ENCODE results near the gene MYRF.

Gene MYRF

DNA sequence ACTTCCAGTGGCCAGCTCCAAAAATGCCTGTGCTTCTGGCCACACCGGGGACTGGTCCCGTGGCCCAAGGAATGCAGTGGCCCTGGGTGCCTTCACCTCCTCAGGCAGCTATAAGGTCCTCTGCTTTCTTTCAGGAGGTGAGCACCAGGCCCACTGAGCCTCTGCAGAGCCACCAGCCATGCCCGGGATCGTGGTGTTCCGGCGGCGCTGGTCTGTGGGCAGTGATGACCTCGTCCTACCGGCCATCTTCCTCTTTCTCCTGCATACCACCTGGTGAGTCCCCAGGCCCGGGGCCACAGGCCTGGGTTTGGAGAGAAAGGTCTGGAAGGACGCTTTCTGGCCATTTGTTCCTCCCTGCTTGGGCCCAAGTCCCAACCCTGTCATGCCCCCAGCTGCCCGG lies 32.5 kb upstream of the MYRF start:
- no peaks in the 10 kb centered on the region; the same call in 1 of the 2 replicates for H3K4me1 ChIP-seq (ENCODE audit: control insufficient read depth, insufficient read depth, low read length)
- H3K27ac ChIP-seq (ENCODE audit: extremely low read depth, low read depth, low read length), result no peak overlapping the region
- CTCF ChIA-PET, result interaction anchor here (0.6 to 2.4 kb wide), 5 partner anchors 13 to 388 kb away, joined by 3 to 19 read pairs (median 6); no protein-coding TSS in a partner anchor
- POLR2A ChIA-PET, result interaction anchor here (2.5 kb wide), 1 partner anchor 13 kb away, joined by 16 read pairs; no protein-coding TSS in a partner anchor
- no peak overlapping the region for H3K4me3 ChIP-seq (ENCODE audit: low read depth, low read length)
- H3K36me3 ChIP-seq (ENCODE audit: control insufficient read depth in 2 of 2, insufficient read depth in 1 of 2, low read length in 2 of 2), result peaks cover 0 to 40% of the 10 kb centered on the region in 2 experiments; a peak in 1 of 3 replicates
- H3K9me3 ChIP-seq (ENCODE audit: control insufficient read depth, insufficient read depth, low read depth, low read length), result no peaks in the 10 kb centered on the region
- 0 out of 2 replicates have a peak, but pooled peaks have one; percentile 22 for TF ChIP-seq ZNF600 (tag by site-specific recombination; IDR thresholded peaks at IDR 0.05)
- TF ChIP-seq ZNF366 (tag by site-specific recombination; conservative IDR thresholded peaks at IDR 0.05), result no peak
- TF ChIP-seq, protein P1, sequence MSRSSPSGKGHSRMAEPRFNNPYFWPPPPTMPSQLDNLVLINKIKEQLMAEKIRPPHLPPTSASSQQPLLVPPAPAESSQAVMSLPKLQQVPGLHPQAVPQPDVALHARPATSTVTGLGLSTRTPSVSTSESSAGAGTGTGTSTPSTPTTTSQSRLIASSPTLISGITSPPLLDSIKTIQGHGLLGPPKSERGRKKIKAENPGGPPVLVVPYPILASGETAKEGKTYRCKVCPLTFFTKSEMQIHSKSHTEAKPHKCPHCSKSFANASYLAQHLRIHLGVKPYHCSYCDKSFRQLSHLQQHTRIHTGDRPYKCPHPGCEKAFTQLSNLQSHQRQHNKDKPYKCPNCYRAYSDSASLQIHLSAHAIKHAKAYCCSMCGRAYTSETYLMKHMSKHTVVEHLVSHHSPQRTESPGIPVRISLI (tag by site-specific recombination; IDR thresholded peaks at IDR 0.05), result no peak

DNA sequence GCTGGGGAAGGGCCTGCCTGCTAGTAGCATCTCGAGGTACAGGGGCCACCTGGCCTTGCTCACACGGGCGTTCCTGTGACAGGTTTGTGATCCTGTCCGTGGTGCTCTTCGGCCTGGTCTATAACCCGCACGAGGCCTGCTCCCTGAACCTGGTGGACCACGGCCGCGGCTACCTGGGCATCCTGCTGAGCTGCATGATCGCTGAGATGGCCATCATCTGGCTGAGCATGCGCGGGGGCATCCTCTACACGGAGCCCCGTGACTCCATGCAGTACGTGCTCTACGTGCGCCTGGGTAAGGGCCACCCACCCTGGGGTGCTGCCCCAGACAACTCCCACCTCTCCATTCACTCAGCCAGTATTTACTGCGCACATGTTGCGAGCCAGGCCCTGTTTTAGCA lies 31.8 kb upstream of the MYRF start:
- peaks cover 0 to 45% of the 10 kb centered on the region in 2 experiments; a peak in 1 of 3 replicates for H3K36me3 ChIP-seq (ENCODE audit: control insufficient read depth in 2 of 2, insufficient read depth in 1 of 2, low read length in 2 of 2)
- POLR2A ChIA-PET, result no interaction called here
- no peak overlapping the region for H3K4me3 ChIP-seq (ENCODE audit: low read depth, low read length)
- no peaks in the 10 kb centered on the region; the same call in 1 of the 2 replicates for H3K4me1 ChIP-seq (ENCODE audit: control insufficient read depth, insufficient read depth, low read length)
- no peak for TF ChIP-seq ZNF394 (tag by site-specific recombination; IDR thresholded peaks at IDR 0.05; ENCODE audit: borderline replicate concordance)
- TF ChIP-seq, protein P2, sequence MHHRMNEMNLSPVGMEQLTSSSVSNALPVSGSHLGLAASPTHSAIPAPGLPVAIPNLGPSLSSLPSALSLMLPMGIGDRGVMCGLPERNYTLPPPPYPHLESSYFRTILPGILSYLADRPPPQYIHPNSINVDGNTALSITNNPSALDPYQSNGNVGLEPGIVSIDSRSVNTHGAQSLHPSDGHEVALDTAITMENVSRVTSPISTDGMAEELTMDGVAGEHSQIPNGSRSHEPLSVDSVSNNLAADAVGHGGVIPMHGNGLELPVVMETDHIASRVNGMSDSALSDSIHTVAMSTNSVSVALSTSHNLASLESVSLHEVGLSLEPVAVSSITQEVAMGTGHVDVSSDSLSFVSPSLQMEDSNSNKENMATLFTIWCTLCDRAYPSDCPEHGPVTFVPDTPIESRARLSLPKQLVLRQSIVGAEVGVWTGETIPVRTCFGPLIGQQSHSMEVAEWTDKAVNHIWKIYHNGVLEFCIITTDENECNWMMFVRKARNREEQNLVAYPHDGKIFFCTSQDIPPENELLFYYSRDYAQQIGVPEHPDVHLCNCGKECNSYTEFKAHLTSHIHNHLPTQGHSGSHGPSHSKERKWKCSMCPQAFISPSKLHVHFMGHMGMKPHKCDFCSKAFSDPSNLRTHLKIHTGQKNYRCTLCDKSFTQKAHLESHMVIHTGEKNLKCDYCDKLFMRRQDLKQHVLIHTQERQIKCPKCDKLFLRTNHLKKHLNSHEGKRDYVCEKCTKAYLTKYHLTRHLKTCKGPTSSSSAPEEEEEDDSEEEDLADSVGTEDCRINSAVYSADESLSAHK (tag by site-specific recombination; IDR thresholded peaks at IDR 0.05), result no peak
- TF ChIP-seq FEZF1 (tag by site-specific recombination; IDR thresholded peaks at IDR 0.05), result no peak
- TF ChIP-seq, protein P3, sequence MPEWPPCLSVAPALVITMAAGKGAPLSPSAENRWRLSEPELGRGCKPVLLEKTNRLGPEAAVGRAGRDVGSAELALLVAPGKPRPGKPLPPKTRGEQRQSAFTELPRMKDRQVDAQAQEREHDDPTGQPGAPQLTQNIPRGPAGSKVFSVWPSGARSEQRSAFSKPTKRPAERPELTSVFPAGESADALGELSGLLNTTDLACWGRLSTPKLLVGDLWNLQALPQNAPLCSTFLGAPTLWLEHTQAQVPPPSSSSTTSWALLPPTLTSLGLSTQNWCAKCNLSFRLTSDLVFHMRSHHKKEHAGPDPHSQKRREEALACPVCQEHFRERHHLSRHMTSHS (tag by site-specific recombination; IDR thresholded peaks at IDR 0.05), result no peak
- TF ChIP-seq ZNF768 (tag by site-specific recombination; IDR thresholded peaks at IDR 0.05), result no peak
- TF ChIP-seq ZNF529 (tag by site-specific recombination; IDR thresholded peaks at IDR 0.05; ENCODE audit: insufficient replicate concordance), result no peak
- no peak for TF ChIP-seq ZSCAN23 (tag by site-specific recombination; IDR thresholded peaks at IDR 0.05)
- TF ChIP-seq ZNF239 (tag by site-specific recombination; IDR thresholded peaks at IDR 0.05), result no peak
- TF ChIP-seq ZNF837 (tag by site-specific recombination; IDR thresholded peaks at IDR 0.05), result no peak
- TF ChIP-seq, protein P4, sequence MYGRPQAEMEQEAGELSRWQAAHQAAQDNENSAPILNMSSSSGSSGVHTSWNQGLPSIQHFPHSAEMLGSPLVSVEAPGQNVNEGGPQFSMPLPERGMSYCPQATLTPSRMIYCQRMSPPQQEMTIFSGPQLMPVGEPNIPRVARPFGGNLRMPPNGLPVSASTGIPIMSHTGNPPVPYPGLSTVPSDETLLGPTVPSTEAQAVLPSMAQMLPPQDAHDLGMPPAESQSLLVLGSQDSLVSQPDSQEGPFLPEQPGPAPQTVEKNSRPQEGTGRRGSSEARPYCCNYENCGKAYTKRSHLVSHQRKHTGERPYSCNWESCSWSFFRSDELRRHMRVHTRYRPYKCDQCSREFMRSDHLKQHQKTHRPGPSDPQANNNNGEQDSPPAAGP (tag by site-specific recombination; IDR thresholded peaks at IDR 0.05), result no peak
- CTCF ChIA-PET, result interaction anchor here (1.3 to 1.7 kb wide), 2 partner anchors 13 to 16 kb away, joined by 4 to 7 read pairs; no protein-coding TSS in a partner anchor
- no peak overlapping the region for H3K27ac ChIP-seq (ENCODE audit: extremely low read depth, low read depth, low read length)
- no peaks in the 10 kb centered on the region for H3K9me3 ChIP-seq (ENCODE audit: control insufficient read depth, insufficient read depth, low read depth, low read length)

DNA sequence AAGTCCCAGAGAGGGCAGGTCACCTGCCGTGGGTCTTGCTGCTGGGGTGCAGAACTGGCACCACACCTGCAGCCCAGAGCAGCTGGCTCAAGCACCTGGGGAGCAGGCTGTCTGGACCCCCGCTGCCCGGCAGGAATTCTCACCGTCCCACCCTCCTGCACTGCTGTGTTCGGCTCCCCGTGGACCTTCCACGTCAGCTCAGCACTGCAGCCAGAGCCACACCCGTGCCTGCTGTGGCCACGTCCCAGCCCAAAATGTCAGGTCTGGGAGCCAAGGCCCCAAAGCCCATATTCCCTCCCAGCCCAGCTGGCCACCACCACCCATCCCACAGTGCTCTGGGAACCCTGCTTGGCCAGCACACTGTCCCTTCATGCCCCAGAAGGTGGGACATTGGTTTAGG lies 28.0 kb upstream of the MYRF start:
- no peak overlapping the region for H3K27ac ChIP-seq (ENCODE audit: extremely low read depth, low read depth, low read length)
- CTCF ChIA-PET, result interaction anchor here (0.7 to 2.5 kb wide), 2 partner anchors 9 to 33 kb away, joined by 3 to 14 read pairs; no protein-coding TSS in a partner anchor
- H3K36me3 ChIP-seq (ENCODE audit: control insufficient read depth in 2 of 2, insufficient read depth in 1 of 2, low read length in 2 of 2), result peaks cover 0 to 80% of the 10 kb centered on the region in 2 experiments; a peak in 1 of 3 replicates
- POLR2A ChIA-PET, result no interaction called here
- no peaks in the 10 kb centered on the region for H3K9me3 ChIP-seq (ENCODE audit: control insufficient read depth, insufficient read depth, low read depth, low read length)
- H3K4me3 ChIP-seq (ENCODE audit: low read depth, low read length), result no peak overlapping the region
- no peaks in the 10 kb centered on the region for H3K4me1 ChIP-seq (ENCODE audit: control insufficient read depth, insufficient read depth, low read length)
- TF ChIP-seq HOXA7 (CRISPR knock-in tag; IDR thresholded peaks at IDR 0.05; ENCODE audit: borderline replicate concordance), result no peak
- TF ChIP-seq ZNF23 (tag by site-specific recombination; IDR thresholded peaks at IDR 0.05; ENCODE audit: borderline replicate concordance), result no peak
- no peak for TF ChIP-seq ZNF138 (tag by site-specific recombination; IDR thresholded peaks at IDR 0.05; ENCODE audit: borderline replicate concordance)
- TF ChIP-seq, protein P2 (tag by site-specific recombination; IDR thresholded peaks at IDR 0.05), result no peak
- TF ChIP-seq ZNF514 (tag by site-specific recombination; IDR thresholded peaks at IDR 0.05), result no peak
- TF ChIP-seq ZNF155 (tag by site-specific recombination; IDR thresholded peaks at IDR 0.05), result no peak
- TF ChIP-seq ZNF558 (tag by site-specific recombination; IDR thresholded peaks at IDR 0.05), result no peak
